WTC11 (cell line): ENCODE measurements around the gene ZNF37A.

Source experiments
- CREB1 ChIP-seq: sonication (generic); formaldehyde crosslinking; IDR thresholded peaks from 2 replicates; pipeline ENCODE4 v1.8.0; 2023; ENCODE audit warnings: mild to moderate bottlenecking, missing genetic modification reagents
- IRF1 ChIP-seq: sonication (generic); formaldehyde crosslinking; IDR thresholded peaks from 2 replicates; pipeline ENCODE4 v1.8.0; 2023; ENCODE audit warnings: missing genetic modification reagents
- MAX ChIP-seq: sonication (generic); formaldehyde crosslinking; IDR thresholded peaks from 2 replicates; pipeline ENCODE4 v1.8.0; 2022; ENCODE audit warnings: mild to moderate bottlenecking, missing genetic modification reagents
- NFE2L1 ChIP-seq: sonication (generic); formaldehyde crosslinking; IDR thresholded peaks from 2 replicates; pipeline ENCODE4 v1.8.1; 2023; ENCODE audit warnings: missing genetic modification reagents
- NR1H2 ChIP-seq: sonication (generic); formaldehyde crosslinking; IDR thresholded peaks from 2 replicates; pipeline ENCODE4 v1.9.0; 2021; ENCODE audit warnings: mild to moderate bottlenecking, moderate library complexity, missing genetic modification reagents
- NR3C1 ChIP-seq: sonication (generic); formaldehyde crosslinking; conservative IDR thresholded peaks from 2 replicates; pipeline ENCODE4 v1.8.1; 2023; ENCODE audit warnings: low read depth, mild to moderate bottlenecking, missing genetic modification reagents
- SMAD3 ChIP-seq: sonication (generic); formaldehyde crosslinking; IDR thresholded peaks from 2 replicates; pipeline ENCODE4 v1.8.0; 2022; ENCODE audit warnings: missing genetic modification reagents, mild to moderate bottlenecking, borderline replicate concordance
- USF2 ChIP-seq: sonication (generic); formaldehyde crosslinking; IDR thresholded peaks from 2 replicates; pipeline ENCODE4 v1.8.1; 2023; ENCODE audit warnings: mild to moderate bottlenecking, missing genetic modification reagents, moderate library complexity
- ZNF121 ChIP-seq: sonication (generic); formaldehyde crosslinking; IDR thresholded peaks from 2 replicates; pipeline ENCODE4 v1.8.0; 2023; ENCODE audit warnings: missing genetic modification reagents
- TF ChIP-seq, protein P1 (sequence below): fragments of 200-600 bp; IDR thresholded peaks from 2 replicates; pipeline ENCODE4 v1.8.0; 2022; ENCODE audit warnings: antibody characterized with exemption
- TF ChIP-seq, protein P2 (sequence below): sonication (generic); formaldehyde crosslinking; IDR thresholded peaks from 2 replicates; pipeline ENCODE4 v1.8.1; 2022; ENCODE audit warnings: mild to moderate bottlenecking, missing genetic modification reagents, moderate library complexity, borderline replicate concordance
- TF ChIP-seq, protein P3 (sequence below): sonication (generic); formaldehyde crosslinking; IDR thresholded peaks from 2 replicates; pipeline ENCODE4 v1.8.0; 2023; ENCODE audit warnings: missing genetic modification reagents, mild to moderate bottlenecking, borderline replicate concordance

DNA sequence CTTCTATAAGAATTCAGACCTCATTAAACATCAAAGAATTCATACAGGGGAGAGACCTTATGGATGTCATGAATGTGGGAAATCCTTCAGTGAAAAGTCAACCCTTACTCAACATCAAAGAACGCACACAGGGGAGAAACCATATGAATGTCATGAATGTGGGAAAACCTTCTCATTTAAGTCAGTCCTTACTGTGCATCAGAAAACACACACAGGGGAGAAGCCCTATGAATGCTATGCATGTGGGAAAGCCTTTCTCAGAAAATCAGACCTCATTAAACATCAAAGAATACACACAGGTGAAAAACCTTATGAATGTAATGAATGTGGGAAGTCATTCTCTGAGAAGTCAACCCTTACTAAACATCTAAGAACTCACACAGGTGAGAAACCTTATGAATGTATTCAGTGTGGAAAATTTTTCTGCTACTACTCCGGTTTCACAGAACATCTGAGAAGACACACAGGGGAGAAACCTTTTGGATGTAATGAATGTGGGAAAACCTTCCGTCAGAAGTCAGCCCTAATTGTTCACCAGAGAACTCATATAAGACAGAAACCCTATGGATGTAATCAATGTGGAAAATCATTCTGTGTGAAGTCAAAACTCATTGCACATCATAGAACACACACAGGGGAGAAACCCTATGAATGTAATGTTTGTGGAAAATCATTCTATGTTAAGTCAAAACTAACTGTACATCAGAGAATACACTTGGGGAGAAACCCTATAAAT, 24.1 kb downstream of the ZNF37A start:
- TF ChIP-seq, protein P1, sequence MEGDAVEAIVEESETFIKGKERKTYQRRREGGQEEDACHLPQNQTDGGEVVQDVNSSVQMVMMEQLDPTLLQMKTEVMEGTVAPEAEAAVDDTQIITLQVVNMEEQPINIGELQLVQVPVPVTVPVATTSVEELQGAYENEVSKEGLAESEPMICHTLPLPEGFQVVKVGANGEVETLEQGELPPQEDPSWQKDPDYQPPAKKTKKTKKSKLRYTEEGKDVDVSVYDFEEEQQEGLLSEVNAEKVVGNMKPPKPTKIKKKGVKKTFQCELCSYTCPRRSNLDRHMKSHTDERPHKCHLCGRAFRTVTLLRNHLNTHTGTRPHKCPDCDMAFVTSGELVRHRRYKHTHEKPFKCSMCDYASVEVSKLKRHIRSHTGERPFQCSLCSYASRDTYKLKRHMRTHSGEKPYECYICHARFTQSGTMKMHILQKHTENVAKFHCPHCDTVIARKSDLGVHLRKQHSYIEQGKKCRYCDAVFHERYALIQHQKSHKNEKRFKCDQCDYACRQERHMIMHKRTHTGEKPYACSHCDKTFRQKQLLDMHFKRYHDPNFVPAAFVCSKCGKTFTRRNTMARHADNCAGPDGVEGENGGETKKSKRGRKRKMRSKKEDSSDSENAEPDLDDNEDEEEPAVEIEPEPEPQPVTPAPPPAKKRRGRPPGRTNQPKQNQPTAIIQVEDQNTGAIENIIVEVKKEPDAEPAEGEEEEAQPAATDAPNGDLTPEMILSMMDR: no peak
- TF ChIP-seq CREB1 (CRISPR knock-in tag) (no peak), MAX (CRISPR knock-in tag) (no peak), NR3C1 (CRISPR knock-in tag) (no peak), NFE2L1 (CRISPR knock-in tag) (no peak), SMAD3 (CRISPR knock-in tag) (no peak), ZNF121 (CRISPR knock-in tag) (no peak), IRF1 (CRISPR knock-in tag) (no peak), NR1H2 (CRISPR knock-in tag) (no peak), USF2 (CRISPR knock-in tag) (no peak)
- TF ChIP-seq, protein P2, sequence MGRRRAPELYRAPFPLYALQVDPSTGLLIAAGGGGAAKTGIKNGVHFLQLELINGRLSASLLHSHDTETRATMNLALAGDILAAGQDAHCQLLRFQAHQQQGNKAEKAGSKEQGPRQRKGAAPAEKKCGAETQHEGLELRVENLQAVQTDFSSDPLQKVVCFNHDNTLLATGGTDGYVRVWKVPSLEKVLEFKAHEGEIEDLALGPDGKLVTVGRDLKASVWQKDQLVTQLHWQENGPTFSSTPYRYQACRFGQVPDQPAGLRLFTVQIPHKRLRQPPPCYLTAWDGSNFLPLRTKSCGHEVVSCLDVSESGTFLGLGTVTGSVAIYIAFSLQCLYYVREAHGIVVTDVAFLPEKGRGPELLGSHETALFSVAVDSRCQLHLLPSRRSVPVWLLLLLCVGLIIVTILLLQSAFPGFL (CRISPR knock-in tag): no peak
- TF ChIP-seq, protein P3, sequence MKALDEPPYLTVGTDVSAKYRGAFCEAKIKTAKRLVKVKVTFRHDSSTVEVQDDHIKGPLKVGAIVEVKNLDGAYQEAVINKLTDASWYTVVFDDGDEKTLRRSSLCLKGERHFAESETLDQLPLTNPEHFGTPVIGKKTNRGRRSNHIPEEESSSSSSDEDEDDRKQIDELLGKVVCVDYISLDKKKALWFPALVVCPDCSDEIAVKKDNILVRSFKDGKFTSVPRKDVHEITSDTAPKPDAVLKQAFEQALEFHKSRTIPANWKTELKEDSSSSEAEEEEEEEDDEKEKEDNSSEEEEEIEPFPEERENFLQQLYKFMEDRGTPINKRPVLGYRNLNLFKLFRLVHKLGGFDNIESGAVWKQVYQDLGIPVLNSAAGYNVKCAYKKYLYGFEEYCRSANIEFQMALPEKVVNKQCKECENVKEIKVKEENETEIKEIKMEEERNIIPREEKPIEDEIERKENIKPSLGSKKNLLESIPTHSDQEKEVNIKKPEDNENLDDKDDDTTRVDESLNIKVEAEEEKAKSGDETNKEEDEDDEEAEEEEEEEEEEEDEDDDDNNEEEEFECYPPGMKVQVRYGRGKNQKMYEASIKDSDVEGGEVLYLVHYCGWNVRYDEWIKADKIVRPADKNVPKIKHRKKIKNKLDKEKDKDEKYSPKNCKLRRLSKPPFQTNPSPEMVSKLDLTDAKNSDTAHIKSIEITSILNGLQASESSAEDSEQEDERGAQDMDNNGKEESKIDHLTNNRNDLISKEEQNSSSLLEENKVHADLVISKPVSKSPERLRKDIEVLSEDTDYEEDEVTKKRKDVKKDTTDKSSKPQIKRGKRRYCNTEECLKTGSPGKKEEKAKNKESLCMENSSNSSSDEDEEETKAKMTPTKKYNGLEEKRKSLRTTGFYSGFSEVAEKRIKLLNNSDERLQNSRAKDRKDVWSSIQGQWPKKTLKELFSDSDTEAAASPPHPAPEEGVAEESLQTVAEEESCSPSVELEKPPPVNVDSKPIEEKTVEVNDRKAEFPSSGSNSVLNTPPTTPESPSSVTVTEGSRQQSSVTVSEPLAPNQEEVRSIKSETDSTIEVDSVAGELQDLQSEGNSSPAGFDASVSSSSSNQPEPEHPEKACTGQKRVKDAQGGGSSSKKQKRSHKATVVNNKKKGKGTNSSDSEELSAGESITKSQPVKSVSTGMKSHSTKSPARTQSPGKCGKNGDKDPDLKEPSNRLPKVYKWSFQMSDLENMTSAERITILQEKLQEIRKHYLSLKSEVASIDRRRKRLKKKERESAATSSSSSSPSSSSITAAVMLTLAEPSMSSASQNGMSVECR: no peak
